ENCODE data around the gene CLEC16A.

DNA sequence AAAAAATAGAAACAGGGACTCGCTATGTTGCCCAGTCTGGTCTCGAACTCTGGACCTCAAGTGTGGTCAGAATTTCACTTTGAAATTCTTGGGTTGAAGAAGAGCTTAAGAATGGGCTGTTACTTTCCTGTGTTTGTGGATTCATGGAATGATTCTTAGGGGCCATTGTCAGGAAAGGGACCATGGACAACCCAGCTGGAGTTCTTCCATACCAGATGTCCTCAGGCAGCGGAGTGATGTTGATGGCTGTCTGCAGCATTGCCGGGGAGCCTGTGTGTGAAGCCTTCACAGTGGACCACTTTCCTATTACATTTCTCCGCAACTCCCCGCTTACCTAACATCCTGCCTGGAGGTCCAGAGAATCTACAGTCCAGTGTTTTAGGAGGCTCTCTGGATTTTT is 145.9 kb downstream of the CLEC16A start:
- TF ChIP-seq CTCF (IDR thresholded peaks at IDR 0.05), result no peak
- no peak for TF ChIP-seq POLR2A (IDR thresholded peaks at IDR 0.05)

Data from thyroid gland (tissue), 4 donors.